IMR-90 (cell line): ENCODE results near the gene UGGT2. TPM values are rescaled to one million over a fixed set of nuclear protein-coding genes. Genes with fewer than 3 reads are reported as not detected.

Source experiments
- ATAC-seq: fragments of 200-7000 bp; cut with Tn5 transposase; 2 replicates; pipeline ENCODE4 v1.9.1; 2020; ENCODE audit warnings: low read depth, mild to moderate bottlenecking, moderate library complexity
- BruUV-seq: library from RNA; stranded (reverse); fragments of 400-500 nt; replicated peaks from 2 replicates; lab custom pipeline; 2021; lab: Mats Ljungman, UMichigan
- CTCF ChIA-PET: fragments of 300-600 bp; formaldehyde crosslinking; extraction: SDS; loops from one replicate; lab custom pipeline; 2021; ENCODE audit warnings: antibody characterized with exemption; lab: Yijun Ruan, JAX
- POLR2A ChIA-PET: fragments of 300-600 bp; sonication (Branson Sonifier 250); formaldehyde crosslinking; loops from one replicate; lab custom pipeline; 2022; ENCODE audit warnings: antibody characterized with exemption; ENCODE audit not compliant: unreplicated experiment; lab: Charles Lee
- DNase-seq: peaks from one replicate; pipeline ENCODE4 v3.0.0; 2013
- H2AFZ ChIP-seq: replicated peaks from 2 replicates; pipeline ENCODE3; 2013; ENCODE audit warnings: low read length, mild to moderate bottlenecking; ENCODE audit not compliant: poor library complexity
- H2AK5ac ChIP-seq: 2 replicates; pipeline ENCODE4 v1.6.1; 2013; ENCODE audit warnings: low read depth, low read length, inconsistent platforms
- H2AK9ac ChIP-seq: replicated peaks from 2 replicates; pipeline ENCODE3; 2013; ENCODE audit warnings: mild to moderate bottlenecking, low read depth, low read length, moderate library complexity; ENCODE audit not compliant: poor library complexity
- H2BK120ac ChIP-seq: 2 replicates; pipeline ENCODE4 v1.6.1; 2013; ENCODE audit warnings: low read depth, low read length, inconsistent platforms
- H2BK15ac ChIP-seq: 3 replicates; pipeline ENCODE4 v1.6.1; 2013; ENCODE audit warnings: low read depth, low read length, inconsistent platforms
- H2BK20ac ChIP-seq: 2 replicates; pipeline ENCODE4 v1.6.1; 2013; ENCODE audit warnings: low read depth, mild to moderate bottlenecking, inconsistent platforms, low read length, moderate library complexity
- H2BK5ac ChIP-seq: 2 replicates; pipeline ENCODE4 v1.6.1; 2013; ENCODE audit warnings: mild to moderate bottlenecking, low read depth, low read length, inconsistent platforms; ENCODE audit not compliant: poor library complexity, severe bottlenecking
- H3K14ac ChIP-seq: replicated peaks from 2 replicates; pipeline ENCODE4 v1.6.1; 2013; ENCODE audit warnings: low read depth, low read length, inconsistent platforms
- H3K18ac ChIP-seq: 2 replicates; pipeline ENCODE4 v1.6.1; 2013; ENCODE audit warnings: low read depth, low read length, control low read depth
- H3K23ac ChIP-seq: 2 replicates; pipeline ENCODE4 v1.6.1; 2013; ENCODE audit warnings: low read depth, low read length, inconsistent platforms
- H3K27ac ChIP-seq: 2 replicates; pipeline ENCODE4 v1.5.1; 2013; ENCODE audit warnings: mild to moderate bottlenecking, control low read depth, low read length; ENCODE audit not compliant: insufficient read depth
- H3K27me3 ChIP-seq: 2 replicates; pipeline ENCODE4 v1.6.1; 2013; ENCODE audit warnings: low read length; ENCODE audit not compliant: control insufficient read depth, insufficient read depth
- H3K36me3 ChIP-seq: 2 replicates; pipeline ENCODE4 v1.6.1; 2013; ENCODE audit warnings: low read length, mixed read lengths; ENCODE audit not compliant: control insufficient read depth, insufficient read depth
- H3K4ac ChIP-seq: 2 replicates; pipeline ENCODE4 v1.6.1; 2013; ENCODE audit warnings: low read depth, low read length, inconsistent platforms
- H3K4me1 ChIP-seq: 2 replicates; pipeline ENCODE4 v1.6.1; 2013; ENCODE audit warnings: low read length, mixed read lengths; ENCODE audit not compliant: control insufficient read depth, insufficient read depth
- H3K4me2 ChIP-seq: 2 replicates; pipeline ENCODE4 v1.6.1; 2013; ENCODE audit warnings: low read depth, mild to moderate bottlenecking, control low read depth, low read length, moderate library complexity
- H3K4me3 ChIP-seq: 2 replicates; pipeline ENCODE4 v1.5.1; 2013; ENCODE audit warnings: low read depth, mild to moderate bottlenecking, control low read depth, low read length, moderate library complexity; ENCODE audit not compliant: insufficient read depth
- H3K56ac ChIP-seq: 2 replicates; pipeline ENCODE4 v1.6.1; 2013; ENCODE audit warnings: low read length, inconsistent platforms; ENCODE audit not compliant: insufficient read depth; ENCODE audit errors: extremely low read depth
- H3K79me1 ChIP-seq, 2 experiments: 2 replicates each; pipeline ENCODE4 v1.6.1; 2013; ENCODE audit warnings: low read length in 2 of 2, inconsistent platforms in 1 of 2, low read depth in 1 of 2
- H3K9ac ChIP-seq: 2 replicates; pipeline ENCODE4 v1.6.1; 2013; ENCODE audit warnings: low read depth, low read length, control low read depth
- H3K9me1 ChIP-seq: 2 replicates; pipeline ENCODE4 v1.6.1; 2013; ENCODE audit warnings: low read length, inconsistent platforms; ENCODE audit not compliant: insufficient read depth
- H3K9me3 ChIP-seq: 2 replicates; pipeline ENCODE4 v1.6.1; 2013; ENCODE audit warnings: low read length; ENCODE audit not compliant: control insufficient read depth, insufficient read depth
- H4K20me1 ChIP-seq: 2 replicates; pipeline ENCODE4 v1.6.1; 2013; ENCODE audit warnings: low read length, inconsistent platforms; ENCODE audit not compliant: insufficient read depth
- H4K5ac ChIP-seq: 2 replicates; pipeline ENCODE4 v1.6.1; 2013; ENCODE audit warnings: mild to moderate bottlenecking, low read depth, low read length, control low read depth
- H4K8ac ChIP-seq, 2 experiments: 2 replicates each; pipeline ENCODE4 v1.6.1; 2013; ENCODE audit warnings: low read depth in 2 of 2, low read length in 2 of 2, control low read depth in 1 of 2, inconsistent platforms in 1 of 2
- H4K91ac ChIP-seq: 2 replicates; pipeline ENCODE4 v1.6.1; 2013; ENCODE audit warnings: low read depth, low read length, inconsistent platforms; ENCODE audit not compliant: insufficient read depth
- CEBPB ChIP-seq: IDR thresholded peaks from 2 replicates; pipeline ENCODE4 v1.6.1; 2012; ENCODE audit warnings: low read depth, low read length, improper control_type of control experiment
- SMC3 ChIP-seq: fragments of 150-350 bp; IDR thresholded peaks from 2 replicates; pipeline ENCODE4 v1.6.1; 2016; ENCODE audit warnings: low read depth, mild to moderate bottlenecking, antibody characterized with exemption, low read length, moderate library complexity
- WGBS, 2 experiments: methylation state at CpG; one replicate each; pipeline versions ENCODE4 v1.1.5 to v1.1.7; 2013; ENCODE audit warnings: missing lambda C conversion rate in 2 of 2; ENCODE audit not compliant: insufficient read length in 1 of 2; ENCODE audit errors: extremely low coverage in 2 of 2; 5-methylcytosine and 5-hydroxymethylcytosine counted together
- dilution Hi-C: fragments of 300-500 bp; cut with HindIII; formaldehyde crosslinking; loops from one replicate; pipeline ENCODE4 v1.14.3; 2018; ENCODE audit warnings: low sequenced_read_pairs; ENCODE audit not compliant: unreplicated experiment
- in situ Hi-C: fragments of 300-500 bp; cut with MboI; formaldehyde crosslinking; loops from 3 replicates; pipeline ENCODE4 v1.14.3; 2019; ENCODE audit warnings: low sequenced_read_pairs, inconsistent platforms, mixed read lengths
- intact Hi-C: fragments of 100-400 bp; cut with micrococcal nuclease; formaldehyde crosslinking; loops from 2 replicates; pipeline ENCODE4 v1.10.0; 2022
- polyA plus RNA-seq, 3 experiments: library from polyadenylated mRNA; depleted of rRNA; stranded (reverse); fragments of >200 nt; gene quantifications; 2 replicates each; pipeline ENCODE4 v1.2.3, GENCODE V29; 2012; ENCODE audit warnings: low replicate concordance in 1 of 3
- total RNA-seq: library from RNA; depleted of rRNA; stranded (reverse); fragments of >200 nt; gene quantifications from 2 replicates; pipeline ENCODE4 v1.2.3, GENCODE V29; 2012

Gene UGGT2
- total and polyA plus RNA-seq, 2 of the 4 experiments (the other 2 are of a cell fraction): 21.4 to 40.1 TPM

DNA sequence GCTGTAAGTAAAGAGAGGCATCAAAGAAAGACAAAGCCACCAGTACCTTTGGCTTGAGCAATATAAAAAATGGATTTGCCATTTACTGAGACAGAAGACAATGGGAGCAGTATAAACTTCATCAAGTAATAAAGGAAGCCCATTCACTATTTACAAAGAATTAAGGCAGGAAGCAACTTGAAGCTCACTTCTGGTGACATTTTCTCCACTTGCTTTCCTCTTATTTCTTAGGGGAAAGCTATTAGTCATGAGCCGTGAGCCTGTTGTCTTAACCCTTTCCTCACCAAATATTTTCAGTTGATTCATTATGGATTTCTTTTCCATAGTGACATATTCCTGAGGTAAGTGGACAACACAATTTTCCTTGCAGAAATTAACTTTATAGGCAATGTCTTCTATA, 219.5 kb downstream of the UGGT2 start:
- Histone ChIP-seq H3K4me1 (no peaks in the 10 kb centered on the region), H3K9me1 (no peaks in the 10 kb centered on the region), H2BK120ac (no peak overlapping the region), H4K5ac (no peak overlapping the region), H3K18ac (no peak overlapping the region), H3K4ac (no peak overlapping the region), H4K20me1 (no peaks in the 10 kb centered on the region), H3K4me3 (no peak overlapping the region), H3K23ac (no peak overlapping the region), H3K27me3 (no peaks in the 10 kb centered on the region), H2BK15ac (no peak overlapping the region), H3K9ac (no peak overlapping the region), H3K79me1 (no peaks in the 10 kb centered on the region), H3K27ac (no peak overlapping the region), H2BK20ac (no peak overlapping the region), H2AFZ (no peak overlapping the region), H4K91ac (no peak overlapping the region), H3K56ac (no peak overlapping the region), H4K8ac (no peak overlapping the region), H3K9me3 (no peaks in the 10 kb centered on the region), H2AK9ac (no peak overlapping the region), H3K4me2 (no peak overlapping the region), H3K14ac (no peak overlapping the region), H2AK5ac (no peak overlapping the region), H2BK5ac (no peak overlapping the region), H3K36me3 (0 out of 2 replicates have a peak, but pooled peaks cover 2% of the 10 kb centered on the region)
- CTCF ChIA-PET: interaction anchor here (0.6 to 2.1 kb wide), 19 partner anchors 9 to 340 kb away, joined by 3 to 12 read pairs (median 5); no protein-coding TSS in a partner anchor
- TF ChIP-seq SMC3 (no peak), CEBPB (no peak)
- intact Hi-C loops (loop anchor here (1.0 to 2.0 kb wide), 7 partner anchors 157 to 429 kb away; no protein-coding TSS in a partner anchor), in situ Hi-C loops (loop anchor here (10.0 kb wide), 1 partner anchor 219 kb away; no protein-coding TSS in a partner anchor), dilution Hi-C loops (no loop called here)
- ATAC-seq (peak; percentile 57), DNase-seq (peak; percentile 11)
- POLR2A ChIA-PET: no interaction called here
- no TSS peak for BruUV-seq
- WGBS, 2 experiments: no CpG with 5 or more reads among the region's 1 CpG
